AG09319 (cell line): Measurements from ENCODE around the gene MAML3.

Experiments used
- DNase-seq: peaks from one replicate; pipeline ENCODE4 v3.0.0-alpha.2; 2010; ENCODE audit warnings: low read depth; ENCODE audit errors: extremely low read depth
- TF ChIP-seq, protein P1 (sequence below): IDR thresholded peaks from 2 replicates; pipeline ENCODE4 v1.5.1; 2011; ENCODE audit warnings: low read depth, mild to moderate bottlenecking, inconsistent platforms, low read length, moderate library complexity

MAML3 gene

DNA sequence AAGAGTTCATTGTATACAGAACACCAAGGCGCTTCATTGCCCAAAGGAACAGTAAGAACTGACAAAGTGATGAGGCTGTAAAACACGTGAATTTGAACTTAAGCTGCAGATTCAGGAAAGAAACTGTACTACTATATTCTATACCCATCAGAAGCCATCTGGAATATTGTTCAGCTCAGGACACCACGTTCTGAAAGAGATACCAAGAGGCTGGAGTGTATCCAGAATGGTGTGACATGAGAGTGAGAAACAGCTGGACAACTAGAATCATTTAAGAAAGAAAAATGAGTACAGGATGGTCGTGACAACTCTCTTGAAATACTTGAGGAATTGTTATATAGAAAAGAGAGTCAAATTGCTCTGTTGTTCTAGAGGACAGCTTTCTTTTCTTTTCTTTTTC lies 393.4 kb downstream of the MAML3 start:
- TF ChIP-seq, protein P1, sequence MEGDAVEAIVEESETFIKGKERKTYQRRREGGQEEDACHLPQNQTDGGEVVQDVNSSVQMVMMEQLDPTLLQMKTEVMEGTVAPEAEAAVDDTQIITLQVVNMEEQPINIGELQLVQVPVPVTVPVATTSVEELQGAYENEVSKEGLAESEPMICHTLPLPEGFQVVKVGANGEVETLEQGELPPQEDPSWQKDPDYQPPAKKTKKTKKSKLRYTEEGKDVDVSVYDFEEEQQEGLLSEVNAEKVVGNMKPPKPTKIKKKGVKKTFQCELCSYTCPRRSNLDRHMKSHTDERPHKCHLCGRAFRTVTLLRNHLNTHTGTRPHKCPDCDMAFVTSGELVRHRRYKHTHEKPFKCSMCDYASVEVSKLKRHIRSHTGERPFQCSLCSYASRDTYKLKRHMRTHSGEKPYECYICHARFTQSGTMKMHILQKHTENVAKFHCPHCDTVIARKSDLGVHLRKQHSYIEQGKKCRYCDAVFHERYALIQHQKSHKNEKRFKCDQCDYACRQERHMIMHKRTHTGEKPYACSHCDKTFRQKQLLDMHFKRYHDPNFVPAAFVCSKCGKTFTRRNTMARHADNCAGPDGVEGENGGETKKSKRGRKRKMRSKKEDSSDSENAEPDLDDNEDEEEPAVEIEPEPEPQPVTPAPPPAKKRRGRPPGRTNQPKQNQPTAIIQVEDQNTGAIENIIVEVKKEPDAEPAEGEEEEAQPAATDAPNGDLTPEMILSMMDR = no peak
- DNase-seq = no peak

DNA sequence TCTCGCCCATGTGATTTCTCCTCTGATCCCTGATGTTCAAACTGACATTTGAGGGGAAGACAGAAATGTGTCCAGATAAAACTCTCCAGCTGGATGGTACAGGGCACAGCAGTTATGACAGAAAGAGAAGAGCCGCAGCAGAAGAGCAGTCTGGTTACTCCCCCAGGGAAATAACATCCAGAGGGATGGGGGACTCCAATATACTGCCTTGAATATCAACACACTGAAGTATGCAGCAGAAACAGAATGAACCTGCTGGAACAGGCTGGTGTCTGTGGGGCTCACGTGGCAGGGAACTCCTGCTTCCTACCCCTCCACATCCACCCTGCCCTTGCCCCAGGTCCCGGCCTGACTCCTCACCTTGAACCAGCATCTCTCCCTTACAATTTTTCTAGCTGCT lies 394.9 kb downstream of the MAML3 start:
- DNase-seq = no peak
- TF ChIP-seq, protein P1 = no peak

DNA sequence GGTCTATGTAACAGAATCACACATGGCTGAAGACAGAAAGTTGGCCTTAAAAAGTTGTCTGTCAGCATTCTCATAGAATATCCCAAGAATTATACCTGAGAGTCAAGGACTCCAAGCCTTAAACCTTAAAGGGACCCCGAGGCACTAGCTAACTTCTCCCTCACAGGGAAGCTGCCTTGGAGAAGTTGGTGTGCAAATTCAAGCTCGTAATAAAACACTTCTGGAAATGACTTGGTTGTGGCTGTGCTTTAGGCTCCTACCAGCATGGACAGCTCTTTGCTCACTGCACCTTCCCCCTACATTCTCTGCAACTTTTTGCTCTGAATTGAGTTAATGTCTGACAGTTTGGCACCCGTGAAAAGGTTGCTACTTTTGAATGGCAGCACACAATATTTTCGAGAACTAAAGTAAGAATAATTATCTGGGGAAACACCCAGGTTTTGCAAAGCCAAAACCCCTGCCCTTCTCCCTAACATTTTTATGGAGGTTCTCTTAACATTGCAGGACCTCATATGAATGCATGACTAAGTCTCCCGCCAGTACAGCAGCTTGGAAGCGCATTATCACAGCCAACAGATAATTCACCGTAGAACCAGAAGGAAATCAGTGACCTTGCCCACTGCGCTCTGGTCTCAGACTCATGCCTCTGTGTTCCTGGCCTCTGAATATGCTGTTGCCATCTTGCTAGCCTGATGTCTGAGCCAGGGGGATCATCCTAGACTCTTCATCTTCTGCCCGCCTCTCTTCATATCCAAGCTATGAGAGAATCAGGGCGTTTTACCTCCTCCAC lies 397.4 kb downstream of the MAML3 start:
- no peak for DNase-seq
- TF ChIP-seq, protein P1 = no peak

DNA sequence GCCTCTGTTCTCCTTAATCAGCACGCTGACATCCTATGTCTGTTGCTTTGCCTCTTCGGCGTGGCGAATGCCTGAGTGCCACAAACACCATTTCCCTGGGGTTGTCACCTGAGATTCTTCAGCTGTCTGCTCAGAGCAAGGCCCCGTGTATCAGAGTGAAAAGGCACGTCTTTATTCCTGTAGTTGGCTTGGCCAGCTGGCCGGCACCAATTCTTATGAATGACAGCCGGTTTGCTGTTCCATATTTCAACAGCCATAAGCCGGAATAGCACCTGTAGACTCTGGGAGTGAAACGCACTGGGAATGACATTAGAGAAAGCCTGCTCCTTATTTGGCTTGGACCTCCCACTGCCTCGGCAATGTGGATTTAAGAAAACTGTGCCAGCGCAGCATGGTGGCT lies 399.0 kb downstream of the MAML3 start:
- no peak for DNase-seq
- TF ChIP-seq, protein P1 = no peak

DNA sequence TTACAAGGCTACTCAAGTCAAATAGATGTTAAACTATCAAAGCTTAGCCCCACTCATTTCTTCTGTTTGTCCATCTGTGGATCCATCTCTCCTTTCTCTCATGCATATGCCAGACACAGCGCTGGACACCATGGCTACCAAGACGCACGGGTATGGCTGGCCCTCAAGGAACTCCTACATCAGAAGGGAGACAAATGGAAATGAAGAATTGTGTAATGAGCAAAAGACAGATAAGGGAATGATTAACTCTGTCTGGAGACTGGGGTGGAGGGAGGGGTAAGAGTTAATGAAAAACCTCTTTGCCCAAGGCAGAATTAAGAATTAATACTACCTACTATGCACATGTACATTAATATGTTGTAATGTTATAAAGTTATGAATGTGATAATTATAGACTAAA lies 400.3 kb downstream of the MAML3 start:
- TF ChIP-seq, protein P1 = no peak
- no peak for DNase-seq

DNA sequence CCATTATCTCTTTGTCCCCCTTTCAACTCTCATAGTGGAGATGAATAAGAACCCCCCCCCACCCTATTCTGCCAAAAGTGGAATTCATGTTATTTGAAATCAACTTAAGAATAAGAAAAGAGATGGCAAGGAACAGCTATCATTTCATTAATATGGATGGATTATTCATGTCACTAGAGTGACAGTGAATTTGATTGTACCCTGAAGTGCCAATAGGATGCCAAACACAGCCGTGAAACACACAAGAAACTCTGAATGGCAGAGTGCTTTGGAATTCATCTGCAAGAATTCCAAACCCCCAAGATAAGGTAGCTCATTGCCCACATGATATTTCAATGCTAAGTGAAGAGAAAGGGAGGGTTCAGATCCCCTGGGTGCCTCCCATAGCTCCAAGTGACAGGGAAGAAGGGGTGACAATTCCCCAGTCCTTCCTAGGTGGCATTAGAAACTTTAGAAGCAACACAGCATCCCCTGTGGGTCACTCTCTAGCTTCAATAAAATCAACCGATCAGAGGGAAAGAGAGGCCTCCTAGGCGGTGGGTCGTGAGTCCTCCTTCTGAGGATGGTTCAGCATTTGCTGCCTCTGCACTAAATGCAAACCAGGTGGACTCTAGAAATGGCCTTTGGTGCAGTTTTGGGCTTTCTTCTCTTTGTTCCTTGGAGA lies 404.0 kb downstream of the MAML3 start:
- TF ChIP-seq, protein P1 = no peak
- no peak for DNase-seq

DNA sequence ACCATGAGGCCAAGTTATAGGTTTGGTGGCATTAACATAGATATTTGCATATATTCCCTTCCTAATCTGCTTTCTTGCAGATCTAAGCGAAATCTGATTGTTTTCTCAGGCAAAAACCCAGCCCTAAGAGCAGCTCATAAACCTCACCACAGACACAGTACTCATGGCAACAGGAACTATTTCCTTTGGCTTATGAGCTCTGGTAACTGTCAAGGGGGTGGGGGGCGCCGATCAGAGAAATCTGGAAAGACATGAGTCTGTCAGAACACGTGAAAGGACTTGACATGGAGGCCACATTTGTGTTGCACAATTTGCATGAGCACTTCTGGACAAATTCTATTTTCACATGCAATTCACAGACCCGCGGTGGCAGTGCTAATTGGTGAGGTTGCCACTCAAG lies 404.6 kb downstream of the MAML3 start:
- no peak for DNase-seq
- TF ChIP-seq, protein P1 = no peak
